HG03378 (cell line): Measurements from ENCODE around the gene ARHGAP21.

Experiments used
- ATAC-seq: cut with Tn5 transposase; IDR thresholded peaks from one replicate; pipeline ENCODE4 v1.9.1; 2021; ENCODE audit warnings: mild to moderate bottlenecking, moderate library complexity; ENCODE audit not compliant: unreplicated experiment

ARHGAP21 gene

DNA sequence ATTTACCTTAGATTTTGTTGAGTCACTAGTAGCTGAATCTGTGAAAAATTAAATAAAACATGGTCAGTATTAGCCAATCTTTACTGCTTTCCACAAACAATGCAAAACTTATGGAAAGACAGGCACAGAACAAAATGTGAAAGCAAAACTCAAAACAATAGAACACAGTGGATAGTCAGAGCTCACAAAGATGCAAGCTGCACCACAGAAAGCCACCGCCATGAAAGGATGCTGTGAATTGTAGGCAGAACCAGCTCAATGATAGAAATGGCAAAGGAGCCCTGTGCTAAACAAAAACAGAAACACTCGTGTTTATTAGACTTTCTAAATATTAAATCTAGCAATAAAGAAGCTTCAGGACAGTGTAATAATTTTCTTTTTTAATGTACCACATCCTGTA lies 134.4 kb downstream of the ARHGAP21 start:
- ATAC-seq = no peak

DNA sequence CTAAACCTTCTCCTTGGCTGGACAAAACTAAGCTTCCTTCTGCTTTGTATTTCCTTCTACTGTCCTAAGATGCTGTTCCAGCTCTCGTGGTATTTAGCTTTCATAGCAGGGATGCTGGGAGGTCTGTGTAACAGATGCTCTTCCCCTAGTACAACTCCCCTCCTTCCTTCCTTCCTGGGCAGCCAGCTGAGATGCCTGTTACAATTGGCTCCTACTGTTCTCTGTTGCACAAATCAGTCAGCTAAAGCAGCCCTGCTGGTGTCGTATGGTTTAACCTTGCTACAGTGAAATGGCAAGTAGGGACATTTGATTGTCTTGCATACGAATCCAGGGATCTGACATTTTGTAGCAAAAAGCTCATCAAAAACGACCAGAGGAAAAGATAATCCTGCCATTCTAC lies 143.8 kb downstream of the ARHGAP21 start:
- ATAC-seq = no peak

DNA sequence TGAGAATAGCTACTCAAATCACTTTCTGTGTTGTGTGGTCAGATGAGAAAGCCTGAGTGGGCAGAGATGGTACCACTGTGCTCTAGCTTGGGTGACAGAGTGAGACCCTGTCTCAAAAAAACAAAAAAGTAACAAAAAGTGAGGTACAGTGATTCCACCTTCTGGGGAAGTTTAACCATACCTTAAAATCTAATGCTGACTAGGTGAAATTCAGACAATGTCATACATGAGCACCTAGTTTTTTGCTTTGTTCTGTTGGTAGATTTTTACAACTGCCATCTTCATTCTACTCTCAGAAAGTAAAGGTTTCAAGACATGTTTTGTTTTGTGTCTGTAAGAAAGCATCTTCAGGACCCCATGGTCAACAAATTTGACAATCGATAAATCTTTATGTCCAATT lies 144.2 kb downstream of the ARHGAP21 start:
- no peak for ATAC-seq

DNA sequence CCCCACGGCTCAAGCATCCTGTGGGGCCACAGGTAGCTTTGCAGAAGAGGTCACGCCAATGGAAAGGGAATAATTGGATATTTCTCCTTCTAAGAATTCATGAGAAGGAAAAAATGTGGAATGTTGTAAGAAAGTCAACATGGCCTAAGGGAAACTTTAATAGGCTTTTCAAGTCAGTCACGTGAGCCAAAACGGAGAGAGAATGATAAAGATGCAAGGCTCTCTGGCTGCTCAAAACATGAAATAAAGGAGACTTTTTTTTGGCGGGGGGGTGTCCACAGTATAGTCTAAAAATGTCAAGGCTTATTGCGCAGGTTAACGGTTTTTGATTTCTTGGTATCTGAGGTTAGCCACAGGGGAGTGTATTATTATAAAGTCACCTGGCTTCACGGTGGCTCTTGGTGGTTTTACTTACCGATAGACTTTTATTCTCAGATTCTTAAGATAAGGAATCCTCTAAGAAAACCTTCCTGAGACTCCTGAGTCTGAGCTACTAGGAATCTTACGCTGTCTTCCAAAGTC lies 148.1 kb downstream of the ARHGAP21 start:
- ATAC-seq = no peak

DNA sequence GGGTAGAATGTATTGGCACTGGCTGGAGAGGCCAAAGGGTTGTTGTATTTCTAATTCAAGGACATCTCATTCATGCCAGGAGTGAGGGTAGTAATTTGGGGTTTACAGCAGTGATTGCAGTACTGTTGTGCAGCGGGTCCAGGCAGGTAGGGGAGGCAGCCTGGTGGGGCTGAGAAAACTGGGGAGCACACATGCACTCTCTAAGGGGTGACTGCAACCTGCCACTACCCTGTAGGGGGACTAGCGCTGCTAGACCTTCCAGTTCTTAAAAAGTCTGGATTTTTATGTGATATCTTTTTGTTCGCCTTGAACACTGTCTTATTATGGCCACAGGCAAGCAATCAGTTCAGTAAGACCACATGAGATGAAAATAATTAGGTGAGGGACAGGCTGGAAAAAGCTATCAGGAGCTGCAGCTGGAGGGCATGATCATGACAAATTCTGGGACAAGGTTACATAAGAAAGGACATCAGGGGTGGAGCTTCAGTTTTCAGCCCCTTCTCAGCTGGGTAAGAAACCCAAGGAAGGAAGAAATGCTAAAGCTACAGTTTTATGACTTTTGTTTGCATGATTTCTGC lies 149.0 kb downstream of the ARHGAP21 start:
- ATAC-seq = no peak

DNA sequence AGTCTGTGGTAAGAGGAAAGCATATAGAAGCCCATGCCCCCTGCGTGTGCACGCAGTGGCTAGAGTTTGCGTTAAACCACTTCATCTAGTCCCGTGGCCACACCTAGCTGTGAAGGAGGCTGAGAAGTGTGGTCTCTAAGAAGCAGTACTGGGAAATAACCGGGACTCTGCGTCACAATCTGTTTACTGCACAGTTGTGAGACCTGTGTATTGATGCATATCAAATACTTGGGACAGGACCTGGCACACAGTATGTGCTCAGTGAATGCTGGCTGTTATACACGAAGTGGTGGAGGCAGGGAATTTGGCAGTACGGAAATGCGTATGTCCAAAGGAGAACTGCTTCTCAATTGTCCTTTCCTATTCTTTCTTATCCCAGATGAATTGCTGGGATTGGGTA lies 149.5 kb downstream of the ARHGAP21 start:
- ATAC-seq = no peak

DNA sequence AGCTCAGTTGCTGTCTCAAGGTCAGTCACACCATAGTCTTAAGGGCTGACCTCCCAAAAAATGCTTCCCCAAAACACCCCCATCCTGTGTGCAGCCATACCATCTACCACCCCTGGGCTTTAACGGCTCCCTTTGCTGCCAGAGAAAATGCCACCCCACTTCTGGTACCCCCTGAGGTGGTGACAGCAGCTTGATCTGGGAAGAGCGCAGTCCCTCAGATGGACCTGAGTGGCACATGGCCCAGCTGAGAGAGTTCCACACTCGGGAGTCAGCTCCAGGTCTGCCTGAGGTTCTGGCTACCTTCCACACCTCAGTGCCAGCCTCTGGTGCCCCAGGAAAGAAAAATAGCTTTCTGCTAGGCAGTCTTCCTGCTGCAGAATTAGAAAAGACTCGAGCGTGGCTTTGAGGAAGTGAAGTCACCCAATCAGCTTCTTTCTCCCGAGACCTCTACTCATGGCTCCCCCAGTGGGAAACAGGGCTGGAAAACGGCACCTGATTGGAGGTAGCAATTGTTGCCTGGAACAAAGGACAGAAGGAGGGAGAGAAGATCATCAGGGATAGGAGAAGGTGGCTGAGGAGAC lies 151.7 kb downstream of the ARHGAP21 start:
- ATAC-seq = no peak

DNA sequence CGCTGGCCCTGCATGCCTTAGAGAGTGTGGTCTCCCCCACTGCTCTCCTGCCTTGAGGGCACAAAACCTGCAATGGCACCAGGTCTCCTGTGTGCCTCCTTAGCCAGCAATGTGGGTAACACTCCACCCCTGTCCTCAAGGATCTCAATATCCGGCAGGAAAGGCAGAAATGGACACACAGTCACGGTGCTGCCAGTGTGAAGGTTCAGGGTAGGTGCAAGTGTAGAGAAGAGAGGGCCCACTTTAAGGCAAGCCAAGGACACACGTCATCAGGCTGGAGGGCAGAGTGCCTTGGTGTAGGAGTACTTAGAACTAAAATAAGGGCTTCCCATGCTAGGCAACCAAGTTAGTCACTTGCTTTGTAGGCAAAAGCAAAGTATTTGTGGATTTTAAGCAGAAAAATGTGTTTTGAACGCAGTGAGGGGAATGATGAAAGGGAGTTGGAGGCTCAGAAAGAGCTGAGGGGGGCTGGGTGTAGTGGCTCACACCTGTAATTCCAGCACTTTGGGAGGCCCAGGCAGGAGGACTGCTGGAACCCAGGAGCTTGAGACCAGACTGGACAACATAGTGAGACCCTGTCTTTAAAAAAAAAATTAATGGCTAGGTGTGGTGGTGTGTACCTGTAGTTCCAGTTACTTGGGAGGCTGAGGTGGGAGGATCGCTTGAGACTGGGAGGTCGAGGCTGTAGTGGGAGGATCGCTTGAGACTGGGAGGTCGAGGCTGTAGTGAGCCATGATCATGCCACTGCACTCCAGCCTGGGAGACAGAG lies 152.8 kb downstream of the ARHGAP21 start:
- no peak for ATAC-seq

DNA sequence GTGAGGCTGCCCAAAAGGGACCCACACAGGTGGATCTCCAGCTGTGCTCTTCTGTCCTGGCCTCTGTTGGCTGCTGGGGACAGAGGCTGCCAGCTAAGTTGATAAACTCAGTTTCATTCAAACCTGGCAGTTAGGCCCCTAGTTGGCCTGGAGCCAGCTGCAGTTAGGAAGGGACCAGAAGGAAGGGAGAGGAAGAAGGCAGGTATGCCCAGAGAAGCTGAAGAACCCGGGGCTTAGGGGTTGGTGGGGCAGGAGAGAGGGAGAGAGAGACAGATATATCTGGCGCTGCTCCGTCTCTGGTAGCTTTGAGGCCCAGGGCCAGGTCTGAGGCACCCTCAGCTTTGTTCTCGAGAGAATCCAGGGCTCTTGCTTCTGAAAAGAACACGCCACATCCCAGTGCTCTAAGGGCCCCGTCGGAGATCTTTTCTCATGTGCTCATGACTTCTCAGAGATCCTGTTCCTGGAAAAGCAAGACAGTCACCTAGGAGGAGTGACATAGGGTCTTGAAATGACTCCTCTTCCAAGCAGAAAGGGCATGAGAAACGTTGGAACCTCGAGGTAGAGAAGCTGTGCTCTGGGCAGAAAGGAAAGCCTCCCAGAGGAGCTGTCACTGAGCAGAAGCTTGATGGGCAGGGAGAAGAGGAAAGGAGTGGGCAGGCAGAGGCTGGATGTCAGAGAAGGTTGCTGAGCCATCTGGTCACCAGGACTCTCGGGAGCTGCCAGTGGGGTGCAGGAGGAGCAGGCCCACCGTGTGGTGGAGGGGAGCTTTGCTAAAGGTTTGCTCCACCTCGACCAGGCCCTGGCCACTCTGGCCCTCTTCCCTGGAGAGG lies 153.6 kb downstream of the ARHGAP21 start:
- no peak for ATAC-seq

DNA sequence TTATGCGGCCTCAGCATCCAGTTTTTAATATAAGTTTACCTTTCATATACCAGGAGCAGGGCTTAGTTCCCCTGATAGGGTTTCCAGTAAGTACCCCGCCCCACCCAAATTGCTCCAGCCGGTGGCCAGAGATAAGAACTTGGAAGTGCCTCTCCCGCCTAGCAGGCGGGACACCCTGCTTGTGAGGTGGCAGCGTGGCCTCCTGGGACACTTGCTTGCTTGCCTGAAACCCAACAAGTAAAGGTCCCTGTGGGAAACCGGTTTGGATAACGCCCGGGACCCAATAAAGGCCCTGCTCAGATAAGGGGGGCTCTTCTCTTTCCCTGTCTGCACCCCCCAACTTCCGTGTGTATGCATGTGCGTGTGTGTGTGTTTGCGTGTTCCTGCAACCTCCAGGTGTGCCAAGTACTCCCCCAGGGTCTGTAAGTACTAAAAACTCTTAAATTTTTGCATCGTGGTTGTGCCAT lies 154.3 kb downstream of the ARHGAP21 start:
- ATAC-seq = no peak

DNA sequence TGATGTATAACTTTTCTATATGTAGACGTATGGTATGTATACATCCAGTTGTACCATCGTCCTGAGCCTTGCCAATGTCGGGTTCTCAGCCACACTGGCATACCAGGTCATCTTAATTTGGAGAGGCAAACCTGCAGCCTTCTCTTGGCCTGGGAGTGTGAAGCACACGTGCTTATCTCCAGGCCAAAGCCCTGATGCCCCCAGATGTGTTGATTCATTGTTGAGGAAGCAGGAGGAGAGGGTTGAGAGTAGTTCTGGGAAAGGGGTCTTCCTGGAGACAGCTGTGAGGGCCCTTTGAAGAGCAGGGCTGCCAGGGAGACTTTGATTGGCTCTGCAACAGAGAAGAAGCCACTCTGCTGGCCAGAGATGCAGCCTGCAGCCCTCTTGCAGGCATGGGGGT lies 155.6 kb downstream of the ARHGAP21 start:
- ATAC-seq = no peak

DNA sequence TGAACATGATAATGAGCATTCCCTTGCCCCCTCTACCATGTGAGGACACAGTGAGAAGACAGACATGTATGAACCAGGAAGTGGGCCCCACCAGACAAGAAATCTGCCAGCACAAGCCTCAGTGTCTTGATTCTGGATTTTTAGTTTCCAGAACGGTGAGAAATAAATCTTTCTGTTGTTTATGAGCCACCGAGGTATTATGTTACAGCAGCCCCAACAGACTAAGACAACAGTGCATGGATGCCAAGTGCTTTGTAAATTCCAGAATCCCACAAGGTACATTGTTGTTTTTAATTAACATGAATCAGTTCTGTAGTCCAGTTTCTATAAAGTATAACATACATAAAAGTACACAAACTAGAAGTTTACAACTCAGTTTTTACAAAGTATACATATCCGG lies 162.2 kb downstream of the ARHGAP21 start:
- ATAC-seq = no peak

DNA sequence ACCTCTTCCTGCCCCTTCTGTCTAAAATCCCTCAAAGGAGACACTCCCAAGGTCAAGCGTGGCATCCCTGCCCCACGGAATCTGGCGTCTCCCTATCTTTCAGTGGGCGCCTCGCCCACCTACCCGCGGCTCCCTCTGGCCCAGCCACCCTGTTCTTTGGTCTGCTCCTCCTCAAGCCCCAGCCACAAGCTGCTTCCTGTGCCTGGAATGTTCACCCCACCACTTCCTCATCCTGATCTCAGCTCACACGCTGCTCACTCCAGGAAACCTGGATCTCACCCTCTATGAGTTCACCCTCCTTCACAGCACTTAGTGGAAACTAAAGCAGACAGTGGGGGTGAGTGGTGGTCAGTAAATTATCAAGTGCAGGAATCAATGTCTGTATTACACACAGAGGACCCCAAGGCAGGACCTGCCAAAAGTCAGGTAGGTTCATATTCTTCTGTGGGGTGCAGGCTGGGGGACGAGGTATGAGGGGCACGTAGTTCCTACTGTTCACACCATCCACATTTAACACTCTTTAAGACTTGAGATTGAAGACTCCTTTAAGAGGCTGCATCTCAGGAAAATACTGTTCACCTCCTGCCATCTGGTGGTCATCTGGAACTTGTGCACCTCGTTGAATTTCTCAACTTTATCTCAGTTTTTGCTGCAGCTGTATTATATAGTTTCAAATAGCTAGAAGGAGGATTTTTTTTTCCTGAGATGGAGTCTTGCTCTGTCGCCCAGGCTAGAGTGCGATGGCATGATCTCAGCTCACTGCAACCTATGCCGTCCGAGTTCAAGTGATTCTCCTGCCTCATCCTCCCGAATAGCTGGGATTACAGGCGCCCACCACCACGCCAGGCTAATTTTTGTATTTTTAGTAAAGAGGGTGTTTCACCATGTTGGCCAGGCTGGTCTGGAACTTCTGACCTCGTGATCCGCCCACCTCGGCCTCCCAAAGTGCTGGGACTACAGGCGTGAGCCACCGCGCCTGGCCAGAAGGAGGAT lies 166.6 kb downstream of the ARHGAP21 start:
- peak; percentile 49 for ATAC-seq

DNA sequence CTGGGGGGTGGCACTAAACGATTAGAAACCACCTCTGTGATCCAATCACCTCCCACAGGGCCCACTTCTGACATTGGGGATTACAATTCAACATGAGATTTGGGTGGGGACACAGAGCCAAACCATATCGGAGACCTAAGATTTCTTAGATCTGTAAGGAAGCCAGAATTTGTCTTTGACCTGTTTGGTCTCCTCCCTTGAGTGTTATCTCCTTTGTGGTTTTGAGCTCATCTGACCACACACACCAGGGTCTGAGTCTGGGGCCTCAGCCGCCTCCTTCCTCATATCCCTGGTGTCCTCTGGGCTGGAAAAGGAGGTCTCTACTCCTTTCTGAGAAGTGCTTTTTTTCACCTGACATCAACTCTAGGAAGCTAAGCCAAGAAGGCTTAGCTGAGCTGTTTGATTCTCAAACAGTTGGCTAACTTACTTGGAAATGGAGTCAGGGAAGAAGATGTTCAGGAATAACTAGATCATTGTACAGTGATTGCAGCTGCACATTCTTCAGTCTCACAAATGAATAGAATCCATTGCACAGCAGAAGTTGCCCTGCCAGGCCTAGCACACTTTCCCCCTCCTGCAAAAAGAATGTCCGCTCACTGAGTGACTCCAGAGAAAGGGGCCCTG lies 167.4 kb downstream of the ARHGAP21 start:
- no peak for ATAC-seq

DNA sequence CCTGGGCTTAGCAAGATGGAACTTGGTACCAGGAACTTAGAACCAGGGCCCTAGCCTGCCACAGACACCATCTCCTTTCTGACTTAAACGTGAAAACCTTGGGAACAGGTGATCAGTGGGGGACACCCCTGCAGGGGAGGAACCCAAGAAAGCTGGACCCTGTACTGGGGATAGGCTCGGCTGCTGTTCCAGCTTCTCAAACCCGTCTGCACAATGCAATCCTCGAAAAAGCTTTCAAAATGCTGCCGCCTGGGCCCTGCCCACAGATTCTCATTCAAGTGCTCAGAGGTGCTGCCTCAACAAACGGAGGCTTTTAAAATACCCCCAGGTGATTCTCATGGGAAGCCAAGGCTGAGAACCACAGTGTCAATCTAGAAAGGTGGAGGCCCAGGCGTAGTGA lies 169.7 kb downstream of the ARHGAP21 start:
- ATAC-seq = no peak

DNA sequence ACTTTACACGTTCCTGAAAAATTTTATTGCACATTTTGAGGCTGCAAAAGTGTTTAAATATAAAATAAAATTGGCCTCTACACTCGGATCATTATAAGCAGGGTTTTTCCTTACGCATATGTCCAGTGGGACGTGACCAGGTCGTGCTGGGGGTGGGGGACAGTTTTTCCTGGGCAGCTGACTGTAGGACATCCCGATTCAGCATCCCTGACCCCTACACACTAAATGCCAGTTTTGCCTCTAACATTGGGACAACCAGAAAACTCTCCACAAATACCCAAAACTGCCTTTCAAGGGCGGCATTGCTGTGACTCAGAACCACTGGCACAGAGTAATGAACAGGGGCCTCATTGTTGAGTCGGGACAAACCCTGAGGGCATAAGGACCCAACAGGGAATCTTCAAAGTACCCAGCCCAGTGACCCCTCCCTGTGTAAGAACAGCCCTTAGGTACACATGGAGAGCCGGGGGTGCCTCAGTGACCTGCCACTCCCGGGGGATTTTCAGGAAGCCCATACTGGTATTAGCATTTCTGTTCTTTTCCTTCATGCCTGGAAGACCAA lies 170.6 kb downstream of the ARHGAP21 start:
- ATAC-seq = no peak

DNA sequence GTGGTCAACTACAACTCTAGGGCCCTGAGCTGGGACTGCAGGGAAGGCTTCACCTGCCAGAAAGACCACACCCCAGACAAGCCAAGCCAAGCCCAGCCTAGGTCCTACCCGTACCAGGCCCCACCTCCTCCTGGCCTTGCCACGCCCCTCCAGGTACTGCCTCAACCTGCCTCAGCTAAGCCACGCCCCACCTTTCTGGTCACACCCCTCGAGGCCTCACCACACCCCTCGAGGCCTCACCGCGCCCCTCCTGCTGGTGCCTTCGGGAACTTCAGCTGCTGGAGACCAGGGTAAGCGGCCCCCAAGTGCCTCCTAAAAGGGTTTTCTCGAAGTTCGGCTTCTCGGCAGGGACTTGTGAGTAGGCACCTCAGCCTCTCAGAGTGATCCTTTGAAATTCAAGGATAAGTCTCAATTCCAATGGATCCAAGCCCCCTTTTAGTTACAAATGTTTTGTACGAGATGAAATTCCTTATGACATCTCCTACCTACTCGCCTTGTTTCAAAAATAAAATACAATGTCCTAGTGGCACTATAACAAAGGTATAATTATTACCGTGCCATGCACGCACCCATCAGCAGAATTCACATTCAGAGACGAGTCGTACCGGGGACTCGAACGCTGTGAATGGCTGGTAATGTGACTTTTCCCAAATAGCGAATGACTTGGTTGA lies 171.2 kb downstream of the ARHGAP21 start:
- no peak for ATAC-seq

DNA sequence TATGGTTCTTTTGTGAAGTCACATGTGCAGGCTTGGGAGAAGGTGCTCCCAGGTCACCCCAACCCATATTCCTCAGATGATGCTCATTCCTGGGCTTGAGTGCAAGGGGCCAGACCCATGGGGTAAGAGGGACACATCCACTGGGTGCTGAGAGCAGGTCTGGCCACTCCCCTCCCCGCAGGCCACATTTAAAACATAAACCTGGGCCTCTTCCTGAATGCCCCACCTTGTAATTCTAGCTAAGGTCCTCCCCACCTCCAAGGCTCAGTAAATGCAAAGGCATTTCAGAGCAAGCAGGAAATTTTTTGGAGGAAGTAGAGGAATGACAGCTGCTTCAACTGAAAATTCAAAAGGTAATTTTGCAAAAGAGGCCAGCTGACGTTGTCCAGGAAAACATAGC lies 172.5 kb downstream of the ARHGAP21 start:
- no peak for ATAC-seq

DNA sequence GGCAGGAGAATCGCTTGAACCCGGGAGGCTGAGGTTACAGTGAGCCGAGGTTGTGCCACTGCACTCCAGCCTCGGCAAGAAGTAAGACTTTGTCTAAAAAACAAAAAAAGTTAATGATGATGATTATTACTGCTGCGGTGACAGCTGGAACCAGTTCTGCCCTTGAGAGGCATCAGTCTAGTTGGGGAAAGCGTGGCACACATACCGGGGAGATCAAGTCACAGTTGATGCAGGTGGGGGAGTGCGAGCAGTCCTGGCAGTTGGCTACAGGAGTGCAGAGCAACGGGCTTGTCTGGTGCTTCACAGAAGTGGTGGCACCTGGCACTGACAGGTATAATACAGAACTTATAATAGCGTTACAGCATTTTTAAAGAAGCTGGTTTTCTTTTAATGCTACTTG lies 173.0 kb downstream of the ARHGAP21 start:
- no peak for ATAC-seq
